GM12873 (cell line): ENCODE measurements around the gene ST6GALNAC6.

Experiments used
- TF ChIP-seq, protein P1 (sequence below): IDR thresholded peaks from 2 replicates; pipeline ENCODE4 v1.5.1; 2012; ENCODE audit warnings: low read depth, mild to moderate bottlenecking, moderate library complexity, low read length, control low read depth; ENCODE audit not compliant: insufficient read depth; ENCODE audit errors: missing control alignments

Gene ST6GALNAC6

DNA sequence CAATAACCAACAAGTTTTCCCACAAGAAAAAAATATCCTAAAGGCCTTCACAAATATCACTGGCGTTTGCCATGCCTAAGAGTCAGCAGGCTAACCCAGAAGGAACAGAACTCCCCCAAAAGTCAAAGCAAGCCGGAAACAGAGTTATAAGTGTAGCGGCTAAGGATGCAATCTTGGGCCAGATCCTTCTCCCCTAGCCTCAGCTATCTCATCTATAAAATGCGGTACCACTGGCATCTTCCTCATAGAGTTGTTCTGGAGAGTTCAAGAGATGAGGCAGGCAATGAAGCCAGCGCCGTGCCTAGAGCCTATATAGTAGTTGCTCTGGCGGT, 37.6 kb upstream of the ST6GALNAC6 start:
- TF ChIP-seq, protein P1, sequence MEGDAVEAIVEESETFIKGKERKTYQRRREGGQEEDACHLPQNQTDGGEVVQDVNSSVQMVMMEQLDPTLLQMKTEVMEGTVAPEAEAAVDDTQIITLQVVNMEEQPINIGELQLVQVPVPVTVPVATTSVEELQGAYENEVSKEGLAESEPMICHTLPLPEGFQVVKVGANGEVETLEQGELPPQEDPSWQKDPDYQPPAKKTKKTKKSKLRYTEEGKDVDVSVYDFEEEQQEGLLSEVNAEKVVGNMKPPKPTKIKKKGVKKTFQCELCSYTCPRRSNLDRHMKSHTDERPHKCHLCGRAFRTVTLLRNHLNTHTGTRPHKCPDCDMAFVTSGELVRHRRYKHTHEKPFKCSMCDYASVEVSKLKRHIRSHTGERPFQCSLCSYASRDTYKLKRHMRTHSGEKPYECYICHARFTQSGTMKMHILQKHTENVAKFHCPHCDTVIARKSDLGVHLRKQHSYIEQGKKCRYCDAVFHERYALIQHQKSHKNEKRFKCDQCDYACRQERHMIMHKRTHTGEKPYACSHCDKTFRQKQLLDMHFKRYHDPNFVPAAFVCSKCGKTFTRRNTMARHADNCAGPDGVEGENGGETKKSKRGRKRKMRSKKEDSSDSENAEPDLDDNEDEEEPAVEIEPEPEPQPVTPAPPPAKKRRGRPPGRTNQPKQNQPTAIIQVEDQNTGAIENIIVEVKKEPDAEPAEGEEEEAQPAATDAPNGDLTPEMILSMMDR, result no peak

DNA sequence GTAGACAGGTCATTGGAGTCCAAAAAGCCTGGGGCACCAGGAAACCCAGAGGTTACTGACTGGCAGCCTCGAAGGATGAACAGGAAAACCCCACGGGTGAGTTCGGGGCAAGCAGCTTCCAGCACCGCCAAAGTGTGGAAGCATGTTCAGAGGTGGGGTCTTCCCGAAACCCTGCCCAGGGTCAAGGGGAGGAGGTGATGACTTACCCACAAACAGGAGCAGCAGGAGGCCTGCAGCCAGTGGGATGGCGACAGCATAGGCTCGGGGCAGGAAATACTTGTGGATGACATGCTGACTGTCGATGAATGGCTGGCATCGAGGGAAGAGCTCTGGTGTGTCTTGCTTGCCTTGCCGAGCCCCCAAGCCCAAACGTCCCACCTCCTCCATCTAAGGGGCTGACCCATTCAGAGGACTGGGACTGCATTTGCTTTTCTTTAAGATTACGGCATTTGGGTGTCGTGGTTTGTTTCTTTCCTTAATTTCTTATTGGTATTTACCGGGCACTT, 37.0 kb upstream of the ST6GALNAC6 start:
- TF ChIP-seq, protein P1, result no peak

DNA sequence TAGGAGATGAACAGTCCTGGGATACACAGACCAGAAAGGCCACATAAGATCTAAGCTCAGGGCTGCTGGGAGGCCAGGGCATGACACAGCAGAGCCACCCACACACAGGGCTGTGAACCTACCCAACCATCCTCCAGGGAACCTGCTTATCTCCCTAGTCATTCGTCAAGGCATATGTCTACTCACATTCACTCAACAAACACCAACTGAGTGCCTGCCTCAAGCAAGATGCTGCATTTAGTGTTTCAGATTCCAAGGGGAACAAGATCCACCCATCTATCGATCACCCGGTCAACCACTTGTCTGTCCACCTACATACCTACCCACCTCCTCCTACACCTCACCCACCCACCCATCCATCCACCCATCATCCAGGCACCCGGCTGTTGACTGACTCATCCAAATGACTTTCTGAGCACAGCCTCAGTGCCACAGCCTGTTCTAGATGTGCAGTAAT, 36.4 kb upstream of the ST6GALNAC6 start:
- TF ChIP-seq, protein P1, result no peak

DNA sequence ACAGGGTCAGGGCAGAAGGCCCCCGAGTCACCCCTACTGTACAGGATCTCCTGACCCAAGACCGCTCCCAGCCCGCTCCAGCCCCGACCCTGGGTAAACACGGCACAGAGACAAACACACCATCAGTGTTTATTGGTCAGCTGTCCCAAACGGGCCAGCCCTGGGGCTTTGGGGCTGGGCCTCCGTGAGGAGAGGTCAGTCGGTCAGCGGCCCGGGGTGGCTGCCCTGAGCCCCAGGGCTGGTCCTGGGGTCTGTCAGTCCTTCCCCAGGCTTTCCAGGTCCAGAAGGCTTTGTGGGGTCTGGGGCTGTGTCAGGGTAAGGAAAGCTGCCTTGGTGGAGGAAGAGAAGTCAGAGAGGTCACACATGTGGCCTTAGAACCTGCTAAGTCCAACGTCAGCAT, 35.6 kb upstream of the ST6GALNAC6 start:
- TF ChIP-seq, protein P1, result no peak

DNA sequence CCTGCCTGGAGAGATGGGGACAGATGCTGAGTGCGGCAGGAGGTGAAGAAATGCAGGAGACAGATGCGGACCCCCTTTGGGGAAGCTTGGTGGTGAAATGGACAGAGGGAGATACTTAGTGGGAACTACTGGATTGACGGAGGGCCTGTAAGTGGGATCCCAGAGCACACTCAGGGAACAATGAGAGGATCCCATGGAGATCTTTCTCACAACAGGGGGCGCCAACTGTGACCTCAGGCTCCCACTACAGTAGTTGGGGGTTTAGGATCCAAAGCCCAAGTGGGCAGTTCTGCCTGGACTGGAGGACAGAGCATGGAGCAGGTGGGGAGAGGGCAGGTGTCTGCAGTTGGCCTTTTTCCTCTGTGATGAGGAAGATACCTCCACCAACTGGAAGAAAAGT, 34.8 kb upstream of the ST6GALNAC6 start:
- TF ChIP-seq, protein P1, result no peak

DNA sequence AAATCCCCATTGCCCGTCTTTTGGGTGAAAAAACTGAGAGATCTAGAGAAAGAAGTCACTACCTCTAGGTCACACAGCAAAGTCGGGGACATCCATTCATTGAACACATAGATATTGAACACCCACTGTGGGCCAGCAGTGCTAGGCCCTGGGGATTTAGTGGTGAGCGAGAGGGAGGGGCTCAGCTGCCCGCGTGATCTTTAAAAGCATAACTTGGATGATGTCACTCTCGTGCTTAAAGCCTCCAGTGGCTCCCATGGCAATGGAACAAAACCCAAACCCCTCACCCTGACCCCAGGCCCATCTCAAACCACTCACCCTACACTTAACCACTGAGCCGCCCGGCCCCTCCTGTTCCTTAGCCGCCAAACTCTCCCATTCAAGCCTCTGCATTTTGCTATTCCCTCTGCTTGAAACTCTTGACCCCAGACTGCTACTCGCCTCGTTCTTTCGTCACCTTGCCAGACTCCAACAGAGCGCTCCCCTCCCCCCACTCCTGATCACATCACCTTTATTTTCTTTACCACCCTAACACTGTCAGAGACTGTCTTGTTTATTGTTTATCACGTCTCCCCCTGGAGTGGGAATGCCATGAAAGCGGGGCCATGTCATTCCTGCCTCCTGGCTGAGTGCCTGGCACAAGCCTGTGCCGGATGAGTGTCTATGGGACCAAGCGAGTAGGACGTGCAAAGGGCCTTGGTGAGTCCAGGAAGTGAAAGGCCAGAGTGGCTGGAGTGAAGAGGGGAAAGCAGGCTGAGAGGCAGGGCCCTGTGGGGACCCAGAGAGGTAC, 31.9 kb upstream of the ST6GALNAC6 start:
- TF ChIP-seq, protein P1, result no peak

DNA sequence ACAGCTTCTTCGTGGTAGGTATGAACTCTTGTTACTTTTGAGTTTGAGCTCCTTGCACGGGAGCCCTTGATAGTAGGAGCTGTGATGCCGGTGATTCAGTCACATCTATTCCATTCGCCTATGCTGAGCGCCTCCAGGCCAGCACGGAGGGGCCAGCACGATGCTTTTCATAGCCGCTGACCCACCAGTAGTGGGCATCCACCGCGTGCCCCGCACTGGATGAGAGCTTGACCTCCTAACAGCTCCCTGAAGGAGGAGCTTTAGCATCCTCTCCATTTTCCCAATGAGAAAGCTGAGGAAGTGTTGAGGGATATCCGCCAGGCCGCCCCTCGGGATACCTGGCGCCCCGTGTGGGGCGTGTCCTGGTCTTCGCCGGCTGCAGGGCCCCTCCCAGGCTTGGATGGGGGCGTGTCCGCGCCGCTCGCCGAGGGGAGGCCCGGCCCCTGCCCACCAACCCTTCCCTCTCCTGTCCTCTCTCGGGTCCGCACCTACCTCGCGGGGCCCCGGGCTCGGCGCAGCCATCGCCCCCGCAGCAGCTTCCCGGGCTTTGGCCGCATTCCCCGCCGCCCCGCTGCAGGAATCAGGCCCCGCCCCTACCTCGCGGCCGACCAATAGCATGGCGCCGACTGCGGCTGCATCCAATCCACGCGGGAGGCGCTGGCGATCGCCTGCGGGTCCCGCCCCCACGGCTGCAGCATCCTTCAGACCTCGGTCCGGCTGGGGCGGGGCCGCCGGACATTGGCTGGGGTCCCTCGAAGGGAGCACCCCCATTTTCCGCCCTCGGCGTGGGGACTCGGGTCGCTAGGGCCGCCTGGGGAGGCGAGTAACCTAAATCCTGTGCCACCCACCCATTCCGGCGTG, 31.1 kb upstream of the ST6GALNAC6 start, which contains the start of gene PIP5KL1:
Gene PIP5KL1, minus strand, starts transcription at position 547 of the 861 bp plus-strand sequence. Its CDS starts 25 bp downstream, at position 522.
- TF ChIP-seq, protein P1, result no peak
